ENCODE data around the gene AJAP1. TPM values are rescaled to one million over a fixed set of nuclear protein-coding genes. Genes with fewer than 3 reads are reported as not detected.

AJAP1 gene
- total and polyA plus RNA-seq, 10 of the 15 experiments (the other 5 are each of a cell fraction or from before 2014, with no cell fraction given): not detected

GRCh38 chr1:4640931-4641330, 13.5 kb upstream of the AJAP1 start:
- no peaks in the 10 kb centered on the region for H3K36me3 ChIP-seq (ENCODE audit: control insufficient read depth in 2 of 2, insufficient read depth in 2 of 2, low read length in 1 of 2)
- H3K4me3 ChIP-seq: no peak overlapping the region
- no peaks in the 10 kb centered on the region for H3K4me1 ChIP-seq (ENCODE audit: control insufficient read depth, insufficient read depth, low read length)
- FAIRE-seq (no peak), ATAC-seq (no peak), DNase-seq (ENCODE audit: low read depth, low spot score) (no peak)
- no peaks in the 10 kb centered on the region for H3K9me3 ChIP-seq (replicated peaks; ENCODE audit: control insufficient read depth, insufficient read depth, low read length)
- H3K4me2 ChIP-seq (ENCODE audit: control insufficient read depth, insufficient read depth): no peak overlapping the region
- CTCF ChIA-PET: interaction anchor here (1.3 kb wide), 1 partner anchor 10 kb away, joined by 4 read pairs; no protein-coding TSS in a partner anchor
- H4K20me1 ChIP-seq (ENCODE audit: control insufficient read depth, insufficient read depth): no peaks in the 10 kb centered on the region
- H3K79me2 ChIP-seq (ENCODE audit: control insufficient read depth, insufficient read depth, low read length): no peaks in the 10 kb centered on the region
- in situ Hi-C loops (cut with MboI): no loop called here
- POLR2A ChIA-PET: no interaction called here
- H3K27me3 ChIP-seq (replicated peaks in 1 of 2; ENCODE audit: control insufficient read depth in 2 of 2, insufficient read depth in 2 of 2, low read length in 1 of 2): no peaks in the 10 kb centered on the region
- BruUV-seq (replicated peaks): no TSS peak
- no peak for TF ChIP-seq CUX1 (IDR thresholded peaks at IDR 0.05; ENCODE audit: insufficient replicate concordance, low read depth, low read length)
- TF ChIP-seq E2F4 (IDR thresholded peaks at IDR 0.05; ENCODE audit: low read depth, low read length): no peak
- no peak for TF ChIP-seq SIN3A (IDR thresholded peaks at IDR 0.05; ENCODE audit: low read depth, low read length)
- TF ChIP-seq MAX (IDR thresholded peaks at IDR 0.05; ENCODE audit: low read depth, low read length): no peak
- no peak for TF ChIP-seq SRF (IDR thresholded peaks at IDR 0.05; ENCODE audit: low read depth in 2 of 2, low read length in 2 of 2)
- TF ChIP-seq POLR2A (IDR thresholded peaks at IDR 0.05; ENCODE audit: low read depth, low read length): no peak
- TF ChIP-seq BHLHE40 (IDR thresholded peaks at IDR 0.05; ENCODE audit: borderline replicate concordance in 1 of 2, low read depth in 2 of 2, low read length in 1 of 2): no peak
- no peak for TF ChIP-seq NR2F1 (conservative IDR thresholded peaks at IDR 0.05)
- no peak for TF ChIP-seq BCL3 (IDR thresholded peaks at IDR 0.05; ENCODE audit: borderline replicate concordance, insufficient read depth, low read depth, low read length, poor library complexity, severe bottlenecking)
- no peak for TF ChIP-seq SMAD1 (IDR thresholded peaks at IDR 0.05; ENCODE audit: low read depth, partially characterized antibody)
- no peak for TF ChIP-seq MYC (IDR thresholded peaks at IDR 0.05; ENCODE audit: insufficient read depth, insufficient read length, insufficient replicate concordance, low read length, severe bottlenecking)
- TF ChIP-seq REST (IDR thresholded peaks at IDR 0.05; ENCODE audit: low read depth, low read length): no peak
- H3K27ac ChIP-seq (ENCODE audit: control insufficient read depth, insufficient read depth): no peak overlapping the region
- SMC1A ChIA-PET (ENCODE audit: uncharacterized antibody, unreplicated experiment): no interaction called here
- RAD21 ChIA-PET (ENCODE audit: unreplicated experiment): no interaction called here
- H3K9ac ChIP-seq (ENCODE audit: control insufficient read depth, insufficient read depth, low read length): no peak overlapping the region
- no peak overlapping the region for H2AFZ ChIP-seq (ENCODE audit: control insufficient read depth, low read depth, low read length)
- intact Hi-C loops (cut with micrococcal nuclease; ENCODE audit: unreplicated experiment): no loop called here
- WGBS (ENCODE audit: insufficient coverage, insufficient replicate concordance, low lambda C conversion rate, missing lambda C conversion rate): 43% methylated on average over 10 of the region's 10 CpGs
